Colonic mucosa (tissue), 4 donors: ENCODE measurements around the gene ATM. TPM values are rescaled to one million over a fixed set of nuclear protein-coding genes. Genes with fewer than 3 reads are reported as not detected.

Source experiments
- DNase-seq: peaks from one replicate; pipeline ENCODE4 v3.0.0-alpha.2; 2020
- H3K27ac ChIP-seq: fragments of 200-600 bp; one replicate; pipeline ENCODE4 v1.8.0; 2021
- H3K27me3 ChIP-seq: fragments of 200-600 bp; one replicate; pipeline ENCODE4 v1.8.0; 2021
- H3K36me3 ChIP-seq: fragments of 200-600 bp; one replicate; pipeline ENCODE4 v1.8.0; 2021
- H3K4me1 ChIP-seq: fragments of 200-600 bp; one replicate; pipeline ENCODE4 v1.8.0; 2021; ENCODE audit warnings: mild to moderate bottlenecking
- H3K4me3 ChIP-seq: fragments of 200-600 bp; one replicate; pipeline ENCODE4 v1.8.0; 2021
- H3K9ac ChIP-seq, 2 donors: one replicate each; pipeline ENCODE4 v1.7.0; 2013; ENCODE audit warnings: control low read depth in 2 of 2, low read depth in 2 of 2, low read length in 2 of 2
- H3K9me3 ChIP-seq: fragments of 200-600 bp; one replicate; pipeline ENCODE4 v1.8.0; 2021
- CTCF ChIP-seq: fragments of 200-600 bp; IDR thresholded peaks from one replicate; pipeline ENCODE4 v1.8.0; 2022; ENCODE audit warnings: antibody characterized with exemption, mild to moderate bottlenecking
- intact Hi-C: fragments of 100-400 bp; cut with DNase I; formaldehyde crosslinking; loops from one replicate; pipeline ENCODE4 v1.14.1; 2022
- total RNA-seq, 2 donors: library from RNA; stranded (reverse); fragmentation: NEBNext Ultra II Directional in 1 of 2; extraction: Animal tissue kit (Norgen Biotek cat#: 25700) in 1 of 2; gene quantifications; one replicate each; pipeline ENCODE4 v1.2.1, GENCODE V29; 2021
- donor health status: healthy.
- donor health status: DM: no; HTN: no; CAD: no.
- donor health status: DM: no; HTN: no; CAD: no.

The ATM gene
- total RNA-seq, 2 donors from 2014 or later: 28.3 to 30.1 TPM

- H3K36me3 ChIP-seq: no peaks in the 10 kb centered on the region
- H3K9ac ChIP-seq: no peak overlapping the region
- DNase-seq: no peak
- no peaks in the 10 kb centered on the region for H3K27me3 ChIP-seq
- intact Hi-C loops: no loop called here
- H3K27ac ChIP-seq: no peak overlapping the region
- H3K4me3 ChIP-seq: no peak overlapping the region
- no peaks in the 10 kb centered on the region for H3K4me1 ChIP-seq
- H3K9me3 ChIP-seq: no peaks in the 10 kb centered on the region
- TF ChIP-seq CTCF: no peak
Observed at GRCh38 chr11:108213784-108214183, 9.1 kb upstream of the ATM start.

DNA sequence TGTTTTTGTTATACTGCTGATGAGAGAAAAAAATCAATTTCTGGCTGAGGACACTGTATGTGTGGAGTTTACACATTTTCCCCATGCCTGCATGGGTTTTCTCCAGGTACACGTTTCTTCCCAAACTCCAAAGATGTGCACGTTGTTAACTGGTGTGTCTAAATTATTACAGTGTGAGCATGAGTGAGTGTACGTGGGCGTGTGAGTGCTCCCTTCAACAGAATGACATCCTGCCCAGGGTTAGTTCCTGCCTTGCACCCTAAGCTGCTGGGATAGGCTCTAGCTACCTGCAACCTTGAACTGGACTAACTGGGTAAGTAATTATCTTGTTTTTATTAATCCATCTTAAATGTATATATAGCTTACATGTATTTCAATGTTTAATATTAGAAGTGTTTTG, 5.9 kb upstream of the ATM start:
- H3K27me3 ChIP-seq: no peaks in the 10 kb centered on the region
- H3K9me3 ChIP-seq: no peaks in the 10 kb centered on the region
- intact Hi-C loops: no loop called here
- no peaks in the 10 kb centered on the region for H3K4me1 ChIP-seq
- no peak for TF ChIP-seq CTCF
- no peak overlapping the region for H3K27ac ChIP-seq
- no peak for DNase-seq
- H3K36me3 ChIP-seq: no peaks in the 10 kb centered on the region
- no peak overlapping the region for H3K4me3 ChIP-seq
- no peak overlapping the region for H3K9ac ChIP-seq

- intact Hi-C loops: no loop called here
- Histone ChIP-seq H3K27me3 (no peaks in the 10 kb centered on the region), H3K4me1 (no peaks in the 10 kb centered on the region), H3K9me3 (no peaks in the 10 kb centered on the region), H3K36me3 (no peaks in the 10 kb centered on the region), H3K9ac (no peak overlapping the region), H3K4me3 (no peak overlapping the region), H3K27ac (no peak overlapping the region)
- DNase-seq: no peak
- no peak for TF ChIP-seq CTCF
Observed at GRCh38 chr11:108218455-108218854, 4.4 kb upstream of the ATM start.

- H3K27me3 ChIP-seq: no peaks in the 10 kb centered on the region
- H3K9me3 ChIP-seq: no peaks in the 10 kb centered on the region
- H3K4me3 ChIP-seq: no peak overlapping the region
- no peak overlapping the region for H3K9ac ChIP-seq
- H3K36me3 ChIP-seq: no peaks in the 10 kb centered on the region
- intact Hi-C loops: no loop called here
- H3K4me1 ChIP-seq: no peaks in the 10 kb centered on the region
- DNase-seq: no peak
- no peak overlapping the region for H3K27ac ChIP-seq
- TF ChIP-seq CTCF: no peak
Observed at GRCh38 chr11:108218912-108219783, 3.7 kb upstream of the ATM start.

DNA sequence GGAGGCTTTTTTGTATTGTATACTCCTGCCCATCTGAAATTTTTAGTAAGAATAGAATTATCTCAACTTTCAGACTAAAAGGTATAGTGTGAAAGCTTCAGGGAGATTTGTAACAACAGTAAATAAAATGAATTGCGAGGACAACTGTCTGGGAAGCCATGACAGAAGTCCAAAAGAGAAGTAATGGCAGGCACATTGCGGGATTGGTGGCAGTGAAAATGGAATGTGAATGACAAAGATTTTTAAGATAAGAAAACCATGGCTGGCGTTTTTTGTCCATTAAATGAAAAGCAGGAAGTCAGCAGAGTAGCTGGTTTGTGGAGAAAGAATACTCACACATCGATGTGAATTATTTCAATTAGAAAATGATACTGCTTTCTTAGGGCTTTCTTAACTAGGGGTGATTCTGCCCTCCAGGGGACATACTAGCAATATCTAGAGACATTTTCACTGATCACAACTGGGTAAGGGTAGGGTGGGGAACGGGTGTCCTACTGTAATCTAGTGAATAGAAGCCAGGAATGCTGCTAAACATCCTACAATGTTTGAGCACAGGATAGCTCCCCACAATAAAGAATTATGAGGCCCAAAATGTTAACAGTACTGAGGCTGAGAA, 2.0 kb upstream of the ATM start:
- no peak for TF ChIP-seq CTCF
- Histone ChIP-seq H3K36me3 (no peaks in the 10 kb centered on the region), H3K4me3 (peak overlapping the region; percentile 50), H3K9ac (no peak overlapping the region), H3K27ac (peak overlapping the region; percentile 96), H3K9me3 (no peaks in the 10 kb centered on the region), H3K4me1 (no peaks in the 10 kb centered on the region), H3K27me3 (no peaks in the 10 kb centered on the region)
- intact Hi-C loops: loop anchor here (5.0 to 10.0 kb wide), 2 partner anchors 206 to 426 kb away; no protein-coding TSS in a partner anchor
- no peak for DNase-seq
